ENCODE data around the gene TBC1D12.
"Not testable (repeated sequence)": the region's sequence is repeated elsewhere in the genome, so short reads cannot be mapped to it uniquely, and the experiment has no call there.

The TBC1D12 gene

DNA sequence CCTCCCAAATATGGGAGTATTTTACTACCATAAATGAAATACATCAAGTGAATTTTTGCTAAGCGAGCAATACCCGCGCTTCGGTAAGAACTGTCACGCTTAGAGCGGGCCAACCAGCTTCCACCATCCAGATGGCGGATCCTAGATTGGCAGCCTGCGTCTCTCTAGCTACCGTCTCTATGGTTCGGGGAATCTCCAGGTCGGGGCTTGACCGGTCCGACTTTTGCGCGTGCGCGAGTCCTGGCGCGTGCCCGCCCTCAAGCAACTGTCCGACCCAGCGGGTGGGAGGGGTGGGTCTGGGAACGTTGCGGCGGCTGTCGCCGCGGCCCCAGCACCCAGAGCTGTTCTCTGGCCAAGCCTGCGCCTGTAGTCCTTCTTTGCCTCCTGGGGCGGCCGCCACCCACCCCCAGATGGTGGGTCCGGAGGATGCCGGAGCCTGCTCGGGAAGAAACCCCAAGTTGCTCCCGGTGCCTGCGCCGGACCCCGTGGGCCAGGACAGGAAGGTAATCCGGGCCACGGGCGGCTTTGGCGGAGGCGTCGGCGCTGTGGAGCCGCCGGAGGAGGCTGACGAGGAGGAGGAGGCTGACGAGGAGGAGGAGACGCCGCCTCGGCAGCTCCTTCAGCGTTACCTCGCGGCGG, at the start of gene TBC1D12:
Gene TBC1D12, plus strand, starts transcription at position 338 of the 639 bp plus-strand sequence. Its CDS starts 73 bp downstream, at position 411.
- peak; percentile 95 for DNase-seq (ENCODE audit: low read depth)

DNA sequence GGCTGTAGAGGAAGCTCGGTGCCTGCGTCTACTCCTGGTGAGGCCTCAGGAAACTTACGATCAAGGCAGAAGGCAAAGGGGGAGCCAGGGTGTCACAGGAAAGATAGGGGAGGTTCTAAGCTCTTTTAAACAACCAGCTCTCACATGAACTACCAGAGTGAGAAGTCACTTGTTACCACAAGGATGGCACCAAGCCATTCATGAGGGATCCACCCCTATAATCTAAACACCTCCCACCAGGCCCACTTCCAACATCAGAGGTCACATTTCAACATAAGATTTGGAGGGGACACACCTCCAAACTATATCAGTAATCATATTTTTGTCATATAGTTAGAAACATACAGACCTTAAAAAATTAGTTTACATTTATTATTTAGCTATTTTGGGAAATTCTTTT, 49.0 kb upstream of the TBC1D12 start:
- DNase-seq (ENCODE audit: low read depth) = no peak

DNA sequence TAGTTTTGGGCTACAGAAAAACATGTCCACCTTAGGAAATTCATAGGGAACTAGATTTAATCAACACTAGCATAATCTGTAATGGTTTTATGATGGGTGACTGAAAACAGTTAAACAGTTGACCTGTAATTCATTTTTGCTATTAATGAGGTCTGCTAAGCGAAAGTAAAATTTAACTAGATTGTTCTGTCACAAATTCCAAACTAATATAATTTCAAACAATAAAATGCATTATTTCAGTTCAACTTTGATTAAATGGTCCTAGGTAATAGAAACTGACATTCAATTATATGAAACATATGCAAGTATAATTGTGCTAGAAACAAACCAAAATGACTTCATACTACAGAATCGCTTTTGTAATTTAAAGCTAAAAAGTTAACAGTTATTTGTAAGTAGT, 46.5 kb upstream of the TBC1D12 start:
- no peak for DNase-seq (ENCODE audit: low read depth)

DNA sequence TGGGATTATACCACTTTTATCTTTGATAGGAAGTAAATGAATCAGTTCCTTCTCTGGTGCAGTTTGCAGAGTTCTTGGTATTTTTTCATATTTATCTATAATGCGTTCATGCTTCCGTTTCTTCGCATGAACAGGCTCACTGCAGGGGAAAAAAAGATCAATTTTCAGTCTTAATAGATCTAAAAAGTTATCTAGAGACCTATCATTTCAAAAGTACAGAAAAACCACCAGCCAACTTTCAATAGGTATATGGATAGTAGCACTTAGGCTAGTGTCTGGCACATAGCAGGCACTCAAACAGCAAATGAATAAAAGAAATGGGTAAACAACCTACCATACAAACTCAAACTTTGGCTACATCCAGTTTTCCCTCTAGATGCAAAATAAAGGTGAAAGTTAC, 45.1 kb upstream of the TBC1D12 start:
- DNase-seq (ENCODE audit: low read depth) = no peak

DNA sequence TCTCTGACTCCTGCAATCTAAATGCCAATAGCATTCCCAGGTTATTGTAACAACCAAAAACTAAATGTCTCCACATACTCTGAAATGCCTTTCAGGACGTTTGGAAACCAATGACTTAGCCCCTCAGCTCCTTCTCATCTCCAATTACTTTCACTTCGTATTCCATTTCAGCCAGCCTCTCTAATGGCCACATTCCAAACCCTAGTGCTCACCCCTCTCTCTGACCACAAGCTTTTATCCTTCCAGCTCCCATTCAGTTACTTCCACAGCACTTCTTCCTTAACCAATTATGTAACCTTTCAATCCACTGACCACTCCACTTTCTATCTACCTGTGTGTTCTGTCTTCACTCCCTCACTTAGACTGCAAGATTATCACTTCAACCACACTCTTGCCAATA, 43.9 kb upstream of the TBC1D12 start:
- DNase-seq (ENCODE audit: low read depth) = peak; percentile 88

DNA sequence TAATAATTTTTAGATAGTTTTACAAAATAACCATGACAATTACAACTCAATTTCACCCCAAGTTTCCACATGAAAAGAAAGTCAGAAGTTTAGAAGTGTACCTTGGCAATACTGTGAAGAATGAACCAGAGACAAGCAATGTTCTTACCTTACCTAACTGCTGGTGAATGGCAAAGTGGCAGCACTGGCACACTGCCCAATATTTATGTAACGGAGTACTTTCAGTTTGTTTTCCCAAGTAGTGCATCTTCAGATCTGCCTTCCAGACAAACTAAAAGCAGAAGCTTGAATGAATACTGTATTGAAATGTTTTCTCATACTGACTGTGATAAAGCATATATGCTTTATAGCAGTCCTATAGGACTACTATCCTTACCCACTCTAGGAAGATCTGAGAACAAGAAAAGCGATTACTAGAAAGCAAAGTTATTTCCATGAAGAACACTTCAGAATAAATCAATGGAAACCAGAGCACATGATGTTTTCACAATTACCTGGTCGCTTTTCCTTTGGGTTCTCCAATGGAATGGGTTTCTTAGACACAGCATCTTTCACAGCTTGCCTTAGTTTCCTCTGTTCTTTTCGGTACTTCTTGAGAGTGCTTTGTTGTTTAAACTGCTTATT, 41.1 kb upstream of the TBC1D12 start:
- DNase-seq (ENCODE audit: low read depth) = no peak

DNA sequence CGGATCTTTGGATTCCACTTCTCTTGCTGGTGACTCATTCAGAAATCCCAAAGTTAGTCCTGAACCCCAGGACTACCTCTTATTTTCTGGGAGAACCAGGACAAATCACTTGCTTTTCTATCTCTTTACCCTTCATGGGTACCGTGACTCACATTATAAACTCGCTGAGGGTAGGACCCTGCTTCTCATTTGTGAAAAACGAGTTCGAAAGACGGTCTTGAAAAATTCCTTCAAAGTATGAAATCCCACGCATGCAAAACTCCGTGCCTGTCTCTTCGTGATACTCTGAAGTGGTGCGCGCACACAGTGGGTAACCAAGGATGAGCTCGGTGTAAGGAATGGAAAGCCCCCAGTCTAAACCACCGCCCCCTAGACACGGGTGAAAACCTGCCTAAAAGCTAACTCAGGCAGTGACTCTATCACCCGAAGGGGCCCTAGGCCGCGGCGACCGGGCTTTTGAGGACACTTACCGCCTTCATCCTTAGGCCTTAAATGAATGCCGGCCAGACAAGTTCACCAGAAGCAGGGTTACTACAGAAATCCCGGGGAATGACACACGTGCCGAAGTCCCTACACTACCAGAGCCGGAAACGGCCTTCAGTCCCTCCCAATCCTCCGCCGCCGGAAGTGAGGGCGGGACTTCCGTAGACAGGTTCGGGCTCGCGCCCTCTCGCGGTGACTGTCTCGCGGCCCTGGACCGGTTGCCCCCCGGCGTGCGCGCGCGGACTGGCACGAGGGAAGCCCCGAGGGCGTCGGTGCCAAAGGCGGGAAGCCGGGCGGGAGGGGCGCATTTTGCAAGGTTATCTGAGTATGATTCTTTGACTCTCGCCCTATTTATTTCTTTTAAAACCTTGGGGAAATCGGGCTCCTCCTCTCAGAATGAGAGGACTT, 39.7 kb upstream of the TBC1D12 start, which contains the start of gene NOC3L:
Gene NOC3L, minus strand, starts transcription at position 580 of the 891 bp plus-strand sequence. Its CDS starts 101 bp downstream, at position 479.
- DNase-seq (ENCODE audit: low read depth) = peak; percentile 90

DNA sequence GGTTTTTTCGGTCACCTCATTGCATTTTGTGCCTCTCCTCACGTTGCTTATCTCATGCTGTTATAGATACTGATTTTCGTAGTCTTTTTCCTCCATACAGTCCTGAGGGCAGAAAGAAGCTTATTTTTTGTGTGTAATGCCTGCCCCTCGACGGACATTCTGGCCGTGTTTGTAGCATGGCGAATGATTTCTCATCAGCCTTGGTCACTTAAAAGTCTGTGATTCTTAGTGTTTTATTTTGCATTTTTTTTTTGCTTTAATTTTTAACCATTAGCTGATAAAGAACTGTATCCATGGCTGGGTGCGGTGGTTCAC, 39.1 kb upstream of the TBC1D12 start:
- no peak for DNase-seq (ENCODE audit: low read depth)

DNA sequence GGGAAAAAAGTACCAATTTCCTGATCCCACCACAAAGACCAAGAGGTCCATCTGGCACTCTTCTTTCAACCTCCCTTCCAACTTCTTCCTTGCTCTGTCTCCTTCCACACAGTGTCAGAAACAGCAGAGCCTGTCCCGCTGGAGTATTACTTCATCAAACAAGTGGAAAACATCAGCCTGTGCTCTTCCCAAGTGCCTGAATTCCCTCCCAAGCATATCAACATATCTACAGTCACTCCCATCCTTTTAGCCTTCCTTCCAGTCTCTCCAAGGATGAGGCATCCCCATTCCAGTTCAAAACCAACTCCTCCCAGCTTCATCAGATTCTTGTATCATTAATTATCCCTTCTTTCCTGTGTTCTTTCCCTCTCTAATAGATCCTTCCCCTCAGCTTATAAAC, 37.9 kb upstream of the TBC1D12 start:
- no peak for DNase-seq (ENCODE audit: low read depth)

DNA sequence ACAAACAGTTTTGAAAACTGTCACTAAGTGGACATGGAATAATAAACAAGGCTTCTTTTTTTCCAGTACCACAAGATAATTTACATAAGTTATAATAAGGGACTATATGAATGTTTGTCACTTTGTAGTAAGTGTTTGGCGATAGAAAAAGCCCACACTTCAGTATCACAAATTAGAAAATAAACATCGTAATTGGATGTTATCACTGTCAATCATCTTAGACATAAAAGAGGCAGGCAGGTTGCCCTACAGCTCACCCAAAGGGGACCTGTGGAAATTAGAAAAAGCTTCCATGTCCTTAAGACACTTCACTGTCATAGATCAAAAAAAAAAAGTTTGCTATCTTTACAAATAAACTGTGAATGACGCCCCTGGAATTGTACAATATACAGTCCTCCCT, 36.0 kb upstream of the TBC1D12 start:
- DNase-seq (ENCODE audit: low read depth) = no peak

DNA sequence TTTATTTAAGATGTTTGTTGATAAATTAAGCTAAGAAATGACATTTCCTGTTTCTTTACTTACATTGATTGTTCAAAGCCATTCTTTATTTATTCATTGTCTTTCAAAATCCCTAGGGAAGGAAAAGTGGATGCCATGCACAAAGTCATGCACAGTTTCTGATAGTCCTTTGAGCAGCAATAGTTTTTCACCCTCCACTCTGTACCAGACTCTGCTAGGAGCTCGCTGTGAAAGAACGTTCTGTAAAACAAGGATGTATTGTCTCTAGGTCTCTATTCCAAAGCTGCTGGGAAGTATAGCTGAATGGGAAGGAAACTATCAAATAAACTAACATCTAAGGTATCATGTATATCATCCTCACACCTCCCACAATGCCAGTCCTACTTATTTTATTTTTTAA, 31.8 kb upstream of the TBC1D12 start:
- DNase-seq (ENCODE audit: low read depth) = no peak

DNA sequence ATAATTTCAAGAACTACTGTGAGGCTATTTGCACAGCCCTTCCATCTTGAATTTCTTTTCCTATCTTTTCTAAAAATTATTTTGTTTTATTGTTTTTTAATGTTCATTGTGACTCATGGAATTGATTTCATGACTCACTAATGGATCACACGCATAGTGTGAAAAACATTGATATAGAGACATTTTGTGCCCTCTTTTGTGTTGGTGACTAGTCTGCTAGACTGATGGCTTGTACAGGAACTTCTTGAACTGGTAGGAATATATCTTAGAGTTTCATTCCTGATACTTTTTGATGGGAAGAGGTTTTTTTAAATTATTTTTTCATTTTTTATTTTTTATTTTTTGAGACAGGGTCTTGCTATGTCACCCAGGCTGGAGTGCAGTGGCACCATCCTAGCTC, 27.0 kb upstream of the TBC1D12 start:
- no peak for DNase-seq (ENCODE audit: low read depth)

DNA sequence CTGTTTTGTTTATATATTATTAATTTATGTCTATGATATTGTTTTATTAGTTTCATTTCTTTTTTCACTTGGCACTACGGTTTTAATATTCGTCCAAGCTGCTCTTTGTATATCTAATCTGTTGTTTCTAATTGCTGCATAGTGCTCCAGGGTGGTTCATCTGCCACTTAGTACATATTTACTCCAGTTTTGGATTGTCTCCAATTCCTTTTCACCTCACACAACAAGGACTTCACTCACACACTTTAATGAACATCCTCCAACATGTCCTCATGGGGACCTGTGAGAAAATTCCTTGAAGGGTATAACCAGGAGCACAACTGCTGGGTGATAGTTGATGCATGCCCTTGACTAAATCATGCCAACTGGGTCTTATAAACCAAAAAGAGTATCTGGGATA, 25.5 kb upstream of the TBC1D12 start:
- no peak for DNase-seq (ENCODE audit: low read depth)

DNA sequence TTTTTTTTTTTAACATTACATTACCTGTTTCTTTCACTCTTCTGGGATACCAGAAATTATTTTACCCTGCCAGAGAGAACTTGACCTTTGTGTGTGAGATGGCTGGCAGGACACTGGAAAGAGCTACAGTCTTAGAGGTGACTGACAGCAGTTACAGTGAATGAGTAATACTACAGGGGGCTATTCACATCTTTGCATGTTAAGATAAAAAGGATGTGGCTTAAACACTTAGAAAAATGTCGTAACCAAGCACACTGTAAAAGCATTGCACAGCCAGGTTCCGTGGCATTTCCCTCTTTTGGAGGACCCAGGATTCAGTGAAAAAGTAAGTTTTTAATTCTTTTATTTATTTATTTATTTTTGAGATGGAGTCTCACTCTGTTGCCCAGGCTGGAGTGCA, 18.8 kb upstream of the TBC1D12 start:
- no peak for DNase-seq (ENCODE audit: low read depth)

DNA sequence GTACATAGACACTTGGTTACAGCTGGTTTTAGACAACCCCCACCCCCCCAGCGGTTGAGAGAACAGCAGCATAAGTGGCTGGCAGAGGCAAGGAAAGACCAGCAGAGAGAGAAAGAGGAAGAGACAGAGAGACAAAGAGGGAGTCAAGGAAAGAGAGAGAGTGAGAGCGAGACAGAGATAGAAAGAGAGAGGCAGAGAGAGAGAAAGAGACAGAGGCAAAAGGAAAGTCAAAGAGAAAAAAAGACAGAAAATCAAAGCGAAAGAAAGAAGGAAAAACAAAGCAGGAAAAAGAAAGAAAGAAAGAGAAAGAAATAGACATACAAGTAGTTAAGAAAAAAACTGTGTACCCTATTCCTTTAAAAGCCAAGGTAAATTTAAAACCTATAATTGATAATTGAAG, 16.6 kb upstream of the TBC1D12 start:
- not testable (repeated sequence) for DNase-seq (ENCODE audit: low read depth)

DNA sequence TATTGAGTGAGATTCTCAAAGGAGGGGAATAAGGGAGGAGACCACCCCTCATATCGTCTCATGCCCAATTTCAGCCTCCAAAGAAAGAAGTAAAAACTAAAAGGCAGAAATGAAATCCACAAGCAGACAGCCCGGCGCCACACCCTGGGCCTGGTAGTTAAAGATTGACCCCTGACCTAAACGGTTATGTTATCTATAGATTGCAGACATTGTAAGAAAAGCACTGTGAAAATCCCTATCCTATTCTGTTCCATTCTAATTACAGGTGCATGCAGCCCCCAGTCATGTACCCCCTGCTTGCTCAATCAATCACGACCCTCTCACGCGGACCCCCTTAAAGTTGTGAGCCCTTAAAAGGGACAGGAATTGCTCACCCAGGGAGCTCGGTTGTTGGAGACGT, 10.2 kb upstream of the TBC1D12 start:
- DNase-seq (ENCODE audit: low read depth) = not testable (repeated sequence)

DNA sequence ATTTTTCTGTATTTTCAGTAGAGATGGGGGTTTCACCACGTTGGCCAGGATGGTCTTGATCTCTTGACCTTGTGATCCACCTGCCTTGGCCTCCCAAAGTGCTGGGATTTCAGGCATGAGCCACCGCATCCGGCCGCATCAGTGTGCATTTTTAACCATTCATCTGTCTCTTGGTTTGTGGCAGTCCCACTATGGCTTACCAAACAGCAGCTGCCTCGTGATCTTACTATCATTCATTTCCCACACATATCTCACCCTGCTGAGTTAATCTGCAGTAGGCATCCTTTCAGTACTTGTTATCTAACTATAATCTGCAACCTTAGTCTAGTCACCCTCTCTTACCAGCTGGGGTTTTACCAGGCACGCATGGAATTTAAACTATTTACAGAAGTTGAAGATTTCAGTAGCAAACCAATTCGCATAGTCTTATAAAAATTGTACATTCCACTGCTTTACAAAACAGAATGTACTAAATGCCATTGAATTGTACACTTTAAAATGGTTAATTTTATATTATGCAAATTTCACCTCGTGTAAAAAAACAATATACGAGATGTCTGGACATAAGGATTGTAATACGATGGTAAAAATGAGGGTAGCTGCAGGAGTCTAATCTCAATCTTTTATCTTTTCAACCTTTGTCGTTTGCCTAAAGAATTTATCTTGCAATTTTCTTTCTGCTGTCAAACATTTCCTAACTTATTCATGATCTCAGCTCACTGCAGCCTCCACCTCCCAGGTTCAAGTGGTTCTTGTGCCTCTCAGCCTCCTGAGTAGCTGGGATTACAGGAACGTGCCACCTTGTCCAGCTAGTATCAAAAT, 4.6 kb upstream of the TBC1D12 start:
- DNase-seq (ENCODE audit: low read depth) = no peak

DNA sequence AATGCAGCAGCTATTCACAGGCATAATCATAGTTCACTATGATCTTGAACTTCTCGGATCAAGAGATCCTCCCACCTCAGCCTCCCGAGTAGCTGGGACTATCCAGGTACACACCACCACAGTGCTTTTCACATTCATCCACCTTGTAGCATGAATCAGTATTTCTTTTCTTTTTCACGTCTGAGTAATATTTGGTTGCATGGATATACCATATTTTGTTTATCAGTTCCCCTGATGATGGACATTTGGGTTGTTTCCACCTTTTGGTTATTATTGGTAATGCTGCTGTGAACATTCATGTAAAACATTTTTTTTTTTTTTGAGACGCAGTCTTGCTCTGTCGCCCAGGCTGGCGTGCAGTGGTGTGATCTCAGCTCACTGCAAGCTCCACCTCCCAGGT, 3.6 kb upstream of the TBC1D12 start:
- DNase-seq (ENCODE audit: low read depth) = no peak

DNA sequence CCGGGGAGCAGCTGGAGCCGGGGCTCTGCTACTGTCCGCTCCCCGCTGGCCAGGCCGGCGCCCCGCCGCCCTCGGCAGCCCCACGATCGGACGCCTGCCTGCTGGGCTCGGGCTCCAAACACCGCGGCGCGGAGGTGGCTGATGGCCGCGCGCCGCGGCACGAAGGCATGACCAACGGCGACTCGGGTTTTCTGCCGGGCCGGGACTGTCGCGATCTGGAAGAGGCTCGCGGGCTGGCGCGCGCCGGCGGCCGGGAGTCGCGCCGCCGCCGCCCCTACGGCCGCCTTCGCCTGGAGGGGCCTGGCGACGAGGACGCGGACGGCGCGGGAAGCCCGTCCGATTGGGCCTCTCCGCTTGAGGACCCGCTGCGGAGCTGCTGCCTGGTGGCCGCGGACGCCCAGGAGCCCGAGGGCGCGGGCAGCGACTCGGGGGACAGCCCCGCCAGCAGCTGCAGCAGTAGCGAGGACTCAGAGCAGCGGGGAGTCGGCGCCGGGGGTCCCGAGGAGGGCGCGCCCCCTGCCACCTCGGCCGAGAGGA, 570 bp downstream of the TBC1D12 start:
- DNase-seq (ENCODE audit: low read depth) = no peak

DNA sequence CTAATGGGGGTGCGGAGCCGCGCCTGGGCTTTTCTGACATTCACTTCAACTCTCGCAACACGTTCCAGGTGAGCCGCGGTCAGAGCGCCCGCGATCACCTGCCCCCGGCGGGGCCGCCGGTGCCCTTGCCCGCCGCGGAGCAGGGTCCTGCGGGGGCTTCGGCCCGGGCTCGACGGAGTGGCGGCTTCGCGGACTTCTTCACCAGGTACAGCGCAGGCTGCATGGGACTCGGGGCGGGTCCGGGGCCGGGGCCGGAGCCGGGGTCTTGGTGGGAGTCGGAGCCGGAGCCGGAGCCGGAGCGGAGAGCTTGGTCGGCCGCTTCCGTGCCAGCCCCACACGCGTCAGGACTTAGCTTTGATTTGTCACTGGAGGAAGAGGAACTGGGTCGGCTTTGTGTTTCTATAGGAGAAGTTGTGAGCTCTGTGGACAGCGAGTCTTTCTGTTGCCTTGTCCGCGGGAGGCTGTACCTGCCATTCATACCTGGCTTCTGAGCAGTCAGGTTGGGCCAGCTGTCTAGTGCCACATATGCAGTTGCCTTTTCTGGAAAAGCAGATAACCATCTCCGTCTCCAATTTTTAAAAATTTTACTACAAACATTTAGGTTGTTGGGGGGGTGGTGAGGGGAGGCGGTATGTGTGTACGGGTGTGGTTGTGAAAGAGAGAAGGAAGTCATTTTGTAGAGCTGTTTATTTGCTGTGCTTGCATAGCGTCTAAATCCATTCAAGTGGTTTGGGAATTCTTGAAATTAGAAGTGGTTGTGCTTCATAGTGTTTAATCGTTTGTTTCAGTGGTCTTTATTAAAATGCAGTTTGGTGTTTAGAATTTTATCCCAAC, 1.3 kb downstream of the TBC1D12 start:
- DNase-seq (ENCODE audit: low read depth) = peak; percentile 33

DNA sequence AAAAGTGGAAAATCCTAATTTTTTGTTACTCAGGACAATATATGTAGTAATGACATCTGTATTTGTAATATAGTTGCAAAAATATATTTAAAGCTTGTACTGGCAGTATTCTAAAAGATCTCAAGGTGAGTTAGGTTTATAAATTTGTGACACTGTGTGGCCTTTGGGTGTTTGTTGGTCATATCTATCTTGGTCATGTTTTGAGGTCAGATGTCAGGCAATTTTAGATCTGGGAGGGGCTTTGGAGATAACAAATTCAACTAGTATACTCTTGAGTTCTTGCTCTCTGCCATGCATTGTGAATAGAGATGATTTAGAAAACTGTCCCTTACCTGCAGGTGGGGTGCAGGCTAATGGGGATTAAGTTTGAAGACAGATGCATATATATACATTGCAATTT, 3.1 kb downstream of the TBC1D12 start:
- DNase-seq (ENCODE audit: low read depth) = no peak

Data from stromal cell of bone marrow (primary cell).